Activated CD4-positive, alpha-beta T cell treated with anti-CD3 and anti-CD28 coated beads for 48 hours (primary cell): Measurements from ENCODE around the gene CLDN19.

Experiments
- DNase-seq: peaks from one replicate; pipeline ENCODE4 v3.0.0-alpha.2; 2020

The CLDN19 gene

GRCh38 chr1:42739753-42740700 lies at the start of gene CLDN19:
TSS of gene CLDN19 (minus strand) at chr1:42740236. CDS start at chr1:42740063, 173 bp downstream.
- DNase-seq = no peak

GRCh38 chr1:42788021-42788420 lies 48.0 kb upstream of the CLDN19 start:
- DNase-seq = no peak

- no peak for DNase-seq
Observed at GRCh38 chr1:42786097-42786496, 46.1 kb upstream of the CLDN19 start.

GRCh38 chr1:42784946-42785693 lies 45.1 kb upstream of the CLDN19 start, which contains the start of gene TMEM269:
TSS of gene TMEM269 (plus strand) at chr1:42784991. CDS start at chr1:42789894, 4,903 bp downstream.
- DNase-seq = peak; percentile 61

- DNase-seq = no peak
Observed at GRCh38 chr1:42784547-42784945, 44.5 kb upstream of the CLDN19 start.

GRCh38 chr1:42783092-42783491 lies 43.1 kb upstream of the CLDN19 start:
- no peak for DNase-seq

- no peak for DNase-seq
Observed at GRCh38 chr1:42780176-42780575, 40.1 kb upstream of the CLDN19 start.

- DNase-seq = no peak
Observed at GRCh38 chr1:42779725-42780124, 39.7 kb upstream of the CLDN19 start.

GRCh38 chr1:42777852-42778251 lies 37.8 kb upstream of the CLDN19 start:
- peak; percentile 45 for DNase-seq

GRCh38 chr1:42776502-42776901 lies 36.5 kb upstream of the CLDN19 start:
- no peak for DNase-seq

GRCh38 chr1:42774928-42775526 lies 35.0 kb upstream of the CLDN19 start:
- DNase-seq = no peak

GRCh38 chr1:42773420-42773819 lies 33.4 kb upstream of the CLDN19 start:
- DNase-seq = no peak

- DNase-seq = no peak
Observed at GRCh38 chr1:42769811-42770210, 29.8 kb upstream of the CLDN19 start.

- no peak for DNase-seq
Observed at GRCh38 chr1:42768172-42768571, 28.1 kb upstream of the CLDN19 start.

- DNase-seq = no peak
Observed at GRCh38 chr1:42767510-42768000, 27.5 kb upstream of the CLDN19 start.

GRCh38 chr1:42766741-42767509 lies 26.9 kb upstream of the CLDN19 start, which contains the start of the genes C1orf50 and P3H1:
TSS of gene C1orf50 (plus strand) at chr1:42767249. CDS start at chr1:42767312, 63 bp downstream.
TSS of gene P3H1 (minus strand) at chr1:42767028. CDS start at chr1:42766971, 57 bp downstream.
- DNase-seq = peak; percentile 100

- DNase-seq = peak; percentile 70
Observed at GRCh38 chr1:42765832-42766740, 26.1 kb upstream of the CLDN19 start.

GRCh38 chr1:42765269-42765668 lies 25.2 kb upstream of the CLDN19 start:
- no peak for DNase-seq

GRCh38 chr1:42762269-42762668 lies 22.2 kb upstream of the CLDN19 start:
- no peak for DNase-seq

GRCh38 chr1:42761567-42761966 lies 21.5 kb upstream of the CLDN19 start:
- DNase-seq = no peak

- no peak for DNase-seq
Observed at GRCh38 chr1:42759114-42759513, 19.1 kb upstream of the CLDN19 start.
